SU-DHL-6 (cell line): ENCODE results near the gene NAA35.

Experiments used
- H2AFZ ChIP-seq: fragments of 200-600 bp; sonication (generic); 2 replicates; pipeline ENCODE4 v1.6.1; 2014; ENCODE audit warnings: low read depth, mild to moderate bottlenecking, moderate library complexity, mixed read lengths, antibody characterized with exemption, low read length; ENCODE audit not compliant: severe bottlenecking
- H3F3A ChIP-seq: fragments of 200-600 bp; shearing (Covaris generic); 2 replicates; pipeline ENCODE4 v1.6.0; 2016; ENCODE audit warnings: antibody characterized with exemption, mild to moderate bottlenecking; ENCODE audit not compliant: insufficient read depth
- H3K27ac ChIP-seq: fragments of 200-600 bp; sonication (generic); 2 replicates; pipeline ENCODE4 v1.5.1; 2016; ENCODE audit warnings: low read depth, mild to moderate bottlenecking, low read length, moderate library complexity, mixed read lengths
- H3K27me3 ChIP-seq: fragments of 200-600 bp; sonication (generic), shearing (Covaris generic); 2 replicates; pipeline ENCODE4 v1.6.0; 2014; ENCODE audit warnings: mild to moderate bottlenecking, low read length
- H3K36me3 ChIP-seq: fragments of 200-600 bp; sonication (generic); 2 replicates; pipeline ENCODE4 v1.6.1; 2014; ENCODE audit warnings: mild to moderate bottlenecking, low read length, mixed read lengths
- H3K4me2 ChIP-seq: fragments of 300-600, 200-600 bp; shearing (Covaris generic), sonication (generic); 2 replicates; pipeline ENCODE4 v1.6.0; 2014; ENCODE audit warnings: low read length, low read depth, mild to moderate bottlenecking; ENCODE audit not compliant: poor library complexity, severe bottlenecking
- H3K4me3 ChIP-seq: fragments of 200-600 bp; sonication (generic); 2 replicates; pipeline ENCODE4 v1.5.1; 2014; ENCODE audit warnings: antibody characterized with exemption, low read length, mild to moderate bottlenecking, mixed read lengths; ENCODE audit not compliant: insufficient read depth, poor library complexity, severe bottlenecking
- H3K79me2 ChIP-seq: fragments of 200-600 bp; sonication (generic); 2 replicates; pipeline ENCODE4 v1.6.1; 2014; ENCODE audit warnings: mild to moderate bottlenecking, low read length, moderate library complexity; ENCODE audit not compliant: insufficient read depth
- H3K9ac ChIP-seq: fragments of 200-600 bp; sonication (generic); 2 replicates; pipeline ENCODE4 v1.7.0; 2014; ENCODE audit warnings: mild to moderate bottlenecking, low read length
- H3K9me2 ChIP-seq: fragments of 200-600 bp; sonication (generic); replicated peaks from 2 replicates; pipeline ENCODE4 v1.6.1; 2014; ENCODE audit warnings: low read length; ENCODE audit not compliant: insufficient read depth
- H3K9me3 ChIP-seq: fragments of 200-600 bp; sonication (generic); 2 replicates; pipeline ENCODE4 v1.6.1; 2014; ENCODE audit warnings: low read length, mixed read lengths; ENCODE audit not compliant: insufficient read depth
- H4K20me1 ChIP-seq: fragments of 200-600 bp; sonication (generic); 2 replicates; pipeline ENCODE4 v1.6.1; 2014; ENCODE audit warnings: low read depth, mild to moderate bottlenecking, antibody characterized with exemption, low read length, moderate library complexity, mixed read lengths
- EZH2phosphoT487 ChIP-seq: fragments of 200-600 bp; sonication (generic), shearing (Covaris generic); conservative IDR thresholded peaks from 2 replicates; pipeline ENCODE4 v1.6.1; 2018; ENCODE audit warnings: mild to moderate bottlenecking, antibody characterized with exemption, low read length, moderate library complexity, mixed read lengths
- TF ChIP-seq, protein P1 (sequence below): fragments of 200-600 bp; sonication (generic); IDR thresholded peaks from one replicate; pipeline ENCODE4 v1.5.1; 2017; ENCODE audit warnings: antibody characterized with exemption, mild to moderate bottlenecking, low read length, moderate library complexity; ENCODE audit not compliant: insufficient read depth, poor library complexity, severe bottlenecking

Gene NAA35

DNA sequence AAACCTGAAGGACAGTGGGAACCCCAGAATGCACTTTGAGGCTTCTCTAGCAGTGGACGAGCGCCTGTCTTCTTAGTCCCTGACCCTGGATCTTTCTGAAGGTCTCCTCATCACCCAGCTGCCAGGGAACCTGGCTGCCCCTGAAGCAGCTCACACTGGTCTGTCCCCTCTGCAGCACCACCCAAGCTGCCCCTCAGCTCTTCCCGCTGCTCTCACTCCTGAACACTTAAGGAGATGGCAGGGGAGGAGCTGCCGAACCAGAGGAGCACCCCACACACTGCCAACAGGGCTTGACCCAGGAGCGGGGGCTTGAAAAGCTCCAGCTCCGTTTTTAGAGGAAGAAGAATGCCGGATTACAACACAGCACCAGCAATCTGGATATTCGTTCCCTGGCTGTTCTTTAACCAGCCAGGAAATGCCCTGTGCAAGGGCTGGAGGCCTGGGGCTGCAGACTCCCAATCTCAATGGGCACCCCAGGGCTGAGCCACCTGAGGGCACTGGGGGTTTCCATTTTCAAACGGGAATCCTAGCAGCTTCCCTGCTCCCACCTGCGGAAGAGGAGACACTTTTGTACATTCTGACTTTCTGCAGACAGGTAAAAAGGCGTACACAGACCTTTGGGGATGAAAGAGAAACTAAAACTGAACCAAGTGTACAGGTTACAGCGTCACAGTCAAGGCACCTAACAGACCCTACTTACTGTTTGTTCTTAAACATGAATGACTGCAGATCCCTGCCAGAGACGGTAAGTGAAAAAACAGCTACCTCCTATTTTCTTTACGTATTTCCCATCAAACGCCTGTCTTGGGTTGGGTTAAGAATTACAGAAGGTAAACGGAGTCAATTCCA lies 122.1 kb downstream of the NAA35 start:
- Histone ChIP-seq H3K36me3 (no peaks in the 10 kb centered on the region), H3K27ac (no peak overlapping the region), H3K27me3 (no peaks in the 10 kb centered on the region), H2AFZ (no peak overlapping the region), H3K9me2 (no peaks in the 10 kb centered on the region), H3K4me3 (no peak overlapping the region), H3K4me2 (no peak overlapping the region), H3K79me2 (no peaks in the 10 kb centered on the region), H3K9ac (no peak overlapping the region), H4K20me1 (no peaks in the 10 kb centered on the region), H3F3A (no peaks in the 10 kb centered on the region), H3K9me3 (no peaks in the 10 kb centered on the region)
- TF ChIP-seq, protein P1, sequence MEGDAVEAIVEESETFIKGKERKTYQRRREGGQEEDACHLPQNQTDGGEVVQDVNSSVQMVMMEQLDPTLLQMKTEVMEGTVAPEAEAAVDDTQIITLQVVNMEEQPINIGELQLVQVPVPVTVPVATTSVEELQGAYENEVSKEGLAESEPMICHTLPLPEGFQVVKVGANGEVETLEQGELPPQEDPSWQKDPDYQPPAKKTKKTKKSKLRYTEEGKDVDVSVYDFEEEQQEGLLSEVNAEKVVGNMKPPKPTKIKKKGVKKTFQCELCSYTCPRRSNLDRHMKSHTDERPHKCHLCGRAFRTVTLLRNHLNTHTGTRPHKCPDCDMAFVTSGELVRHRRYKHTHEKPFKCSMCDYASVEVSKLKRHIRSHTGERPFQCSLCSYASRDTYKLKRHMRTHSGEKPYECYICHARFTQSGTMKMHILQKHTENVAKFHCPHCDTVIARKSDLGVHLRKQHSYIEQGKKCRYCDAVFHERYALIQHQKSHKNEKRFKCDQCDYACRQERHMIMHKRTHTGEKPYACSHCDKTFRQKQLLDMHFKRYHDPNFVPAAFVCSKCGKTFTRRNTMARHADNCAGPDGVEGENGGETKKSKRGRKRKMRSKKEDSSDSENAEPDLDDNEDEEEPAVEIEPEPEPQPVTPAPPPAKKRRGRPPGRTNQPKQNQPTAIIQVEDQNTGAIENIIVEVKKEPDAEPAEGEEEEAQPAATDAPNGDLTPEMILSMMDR = no peak
- no peak for TF ChIP-seq EZH2phosphoT487

DNA sequence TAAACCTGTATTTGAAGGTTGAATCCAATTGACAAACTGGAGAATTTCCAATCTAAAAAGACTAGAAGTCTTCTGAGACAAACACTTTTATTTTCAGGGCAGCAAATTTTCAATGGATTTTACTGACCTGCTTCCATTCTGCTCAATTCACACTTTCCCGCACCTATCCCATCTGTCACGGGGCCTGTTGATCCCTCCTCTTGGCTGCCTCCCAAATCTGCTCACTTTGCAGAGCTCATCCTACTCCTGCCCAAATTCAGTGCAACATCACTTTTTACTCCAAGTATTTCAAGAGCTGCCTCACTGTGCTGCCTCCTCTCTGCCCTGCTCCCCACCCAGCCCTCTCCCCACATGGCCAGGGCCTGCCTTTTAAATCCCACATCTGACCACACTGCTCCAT lies 123.3 kb downstream of the NAA35 start:
- no peaks in the 10 kb centered on the region for H3K79me2 ChIP-seq
- H3K27ac ChIP-seq = no peak overlapping the region
- no peaks in the 10 kb centered on the region for H3K27me3 ChIP-seq
- no peaks in the 10 kb centered on the region for H3K9me2 ChIP-seq
- H3K9ac ChIP-seq = no peak overlapping the region
- H3K36me3 ChIP-seq = no peaks in the 10 kb centered on the region
- H2AFZ ChIP-seq = no peak overlapping the region
- TF ChIP-seq EZH2phosphoT487 = no peak
- TF ChIP-seq, protein P1 = no peak
- H3K4me2 ChIP-seq = no peak overlapping the region
- H3F3A ChIP-seq = no peaks in the 10 kb centered on the region
- no peaks in the 10 kb centered on the region for H4K20me1 ChIP-seq
- H3K4me3 ChIP-seq = no peak overlapping the region
- no peaks in the 10 kb centered on the region for H3K9me3 ChIP-seq

DNA sequence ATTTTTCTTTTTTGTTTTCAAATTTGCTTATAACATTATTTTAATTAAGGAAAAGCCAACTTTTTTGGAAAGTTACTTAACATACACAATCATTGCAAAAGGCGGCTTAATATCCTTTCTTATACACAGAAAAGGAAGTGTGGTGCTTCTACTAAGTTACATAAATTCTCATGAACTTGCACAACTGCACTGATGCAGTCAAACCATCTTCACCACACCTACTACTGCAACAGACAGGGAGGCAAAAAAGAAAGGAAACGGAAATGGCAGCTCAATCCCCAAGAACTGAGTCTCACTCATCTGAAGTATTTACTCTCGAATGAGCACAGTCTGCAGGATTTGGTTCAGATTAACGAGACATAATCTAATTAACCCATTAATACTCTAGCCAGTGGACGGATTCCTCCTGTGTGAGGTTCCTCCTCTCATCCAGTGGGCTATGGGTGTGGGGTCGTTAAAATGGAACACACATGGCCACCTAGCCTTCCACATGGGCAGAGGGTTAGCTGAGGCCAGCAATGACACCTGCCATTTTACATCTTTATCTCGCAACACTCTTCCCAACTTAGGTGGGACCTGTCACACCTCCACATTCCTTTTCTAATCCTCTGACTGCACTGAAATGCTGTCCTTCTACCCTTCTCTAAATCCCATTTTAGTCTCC lies 128.4 kb downstream of the NAA35 start:
- Histone ChIP-seq H3K9me2 (no peaks in the 10 kb centered on the region), H3K79me2 (no peaks in the 10 kb centered on the region), H3K4me2 (no peak overlapping the region), H4K20me1 (no peaks in the 10 kb centered on the region), H3K27ac (no peak overlapping the region), H3K36me3 (no peaks in the 10 kb centered on the region), H2AFZ (no peak overlapping the region), H3K9me3 (no peaks in the 10 kb centered on the region), H3K27me3 (no peaks in the 10 kb centered on the region), H3F3A (no peaks in the 10 kb centered on the region), H3K4me3 (no peak overlapping the region), H3K9ac (no peak overlapping the region)
- no peak for TF ChIP-seq EZH2phosphoT487
- TF ChIP-seq, protein P1 = no peak
